G401.6 (cell line): ENCODE results near the gene AMOTL2.

ENCODE experiments used
- FAIRE-seq: peaks from 2 replicates; lab custom pipeline; 2012; peaks lifted over from hg19 to GRCh38; lab: Jason Lieb, UNC

AMOTL2 gene

GRCh38 chr3:134366221-134366927, 7.9 kb downstream of the AMOTL2 start:
- FAIRE-seq, result no peak

DNA sequence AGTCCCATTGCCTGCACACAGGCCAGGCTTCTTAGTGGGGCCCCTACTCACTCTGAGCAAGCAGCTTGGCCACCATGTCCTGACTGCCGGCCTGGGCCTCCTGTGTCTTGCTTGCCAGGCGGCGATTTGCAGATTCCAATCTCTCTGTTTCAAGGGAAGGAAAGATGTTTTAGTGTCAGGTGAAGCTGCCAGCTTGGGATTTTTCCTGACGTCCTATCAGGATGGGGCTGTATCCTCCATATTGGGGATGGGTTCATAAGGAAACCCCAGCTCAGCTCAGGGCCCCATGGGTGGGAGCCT, 8.5 kb downstream of the AMOTL2 start:
- no peak for FAIRE-seq

- FAIRE-seq, result no peak
These were observed 9.1 kb downstream of the AMOTL2 start for GRCh38 chr3:134364936-134365765.

DNA sequence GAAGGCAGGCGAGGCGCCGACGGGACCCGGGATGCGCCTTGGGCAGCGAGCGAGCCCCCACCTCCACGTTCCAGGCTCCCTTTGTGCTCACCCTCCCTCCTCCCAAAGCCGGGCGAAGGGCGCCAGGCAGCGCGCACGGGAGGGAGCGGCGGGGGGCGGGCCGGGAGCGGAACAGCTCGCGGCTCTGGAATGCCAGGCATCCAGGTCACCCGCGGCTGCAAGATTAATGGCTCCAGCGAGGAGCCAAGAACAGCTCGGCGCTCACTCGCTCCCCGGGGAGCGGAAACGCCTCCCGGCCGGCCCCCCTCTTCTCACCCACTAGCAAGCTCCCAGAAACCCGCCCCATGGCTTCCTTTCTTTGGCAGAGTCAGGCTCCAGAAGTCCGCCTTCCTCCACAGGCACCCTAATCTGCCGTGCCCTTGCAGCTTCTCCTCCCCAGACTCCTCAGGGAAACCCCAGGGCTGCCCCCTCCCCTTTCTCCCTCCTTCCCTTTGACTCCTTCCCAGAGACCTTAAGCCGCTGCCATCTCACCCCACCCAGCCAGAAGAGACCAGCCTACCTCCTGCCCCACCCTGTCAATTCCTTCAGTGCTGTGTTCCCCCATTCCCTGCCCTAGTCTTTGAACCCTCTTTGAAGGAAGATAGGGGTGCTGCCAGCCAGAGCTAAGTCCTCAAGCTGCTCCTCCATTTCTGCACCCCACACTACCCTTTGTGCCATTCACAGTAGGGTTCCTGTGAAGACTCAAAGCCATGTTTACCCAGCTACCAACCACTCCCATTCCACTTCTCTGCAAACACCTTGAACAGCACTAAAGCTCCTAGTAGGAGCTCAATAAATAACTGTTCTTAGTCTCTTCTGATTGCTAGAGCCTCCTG, 9.9 kb downstream of the AMOTL2 start:
- FAIRE-seq, result peak; percentile 93

DNA sequence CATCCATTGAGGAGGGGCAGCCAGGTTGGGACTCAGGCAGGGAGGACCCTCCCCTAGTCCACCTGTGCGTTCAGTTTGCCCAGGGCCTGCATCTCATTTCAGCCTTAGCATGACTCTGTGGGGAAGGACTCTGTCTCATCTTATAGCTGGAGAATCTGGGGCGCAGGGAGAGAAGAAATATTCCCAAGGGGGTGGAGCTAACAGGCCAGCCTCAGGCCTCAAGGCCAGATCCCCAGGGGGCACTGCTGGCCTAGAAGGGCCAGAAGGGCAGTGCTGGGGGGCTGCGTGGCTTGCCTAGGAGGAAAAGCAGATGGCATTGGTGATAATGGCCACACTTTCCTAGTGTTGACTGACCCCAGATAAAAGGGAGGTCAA, 10.9 kb downstream of the AMOTL2 start:
- FAIRE-seq, result no peak

GRCh38 chr3:134362670-134363380, 11.4 kb downstream of the AMOTL2 start:
- no peak for FAIRE-seq

- no peak for FAIRE-seq
These were observed 12.0 kb downstream of the AMOTL2 start for GRCh38 chr3:134362221-134362620.

GRCh38 chr3:134361162-134361835, 12.9 kb downstream of the AMOTL2 start:
- no peak for FAIRE-seq

- no peak for FAIRE-seq
These were observed 14.2 kb downstream of the AMOTL2 start for GRCh38 chr3:134360046-134360445.

- no peak for FAIRE-seq
These were observed 14.9 kb downstream of the AMOTL2 start for GRCh38 chr3:134359121-134360010.

- peak; percentile 100 for FAIRE-seq
These were observed 16.1 kb downstream of the AMOTL2 start for GRCh38 chr3:134357914-134358811.

DNA sequence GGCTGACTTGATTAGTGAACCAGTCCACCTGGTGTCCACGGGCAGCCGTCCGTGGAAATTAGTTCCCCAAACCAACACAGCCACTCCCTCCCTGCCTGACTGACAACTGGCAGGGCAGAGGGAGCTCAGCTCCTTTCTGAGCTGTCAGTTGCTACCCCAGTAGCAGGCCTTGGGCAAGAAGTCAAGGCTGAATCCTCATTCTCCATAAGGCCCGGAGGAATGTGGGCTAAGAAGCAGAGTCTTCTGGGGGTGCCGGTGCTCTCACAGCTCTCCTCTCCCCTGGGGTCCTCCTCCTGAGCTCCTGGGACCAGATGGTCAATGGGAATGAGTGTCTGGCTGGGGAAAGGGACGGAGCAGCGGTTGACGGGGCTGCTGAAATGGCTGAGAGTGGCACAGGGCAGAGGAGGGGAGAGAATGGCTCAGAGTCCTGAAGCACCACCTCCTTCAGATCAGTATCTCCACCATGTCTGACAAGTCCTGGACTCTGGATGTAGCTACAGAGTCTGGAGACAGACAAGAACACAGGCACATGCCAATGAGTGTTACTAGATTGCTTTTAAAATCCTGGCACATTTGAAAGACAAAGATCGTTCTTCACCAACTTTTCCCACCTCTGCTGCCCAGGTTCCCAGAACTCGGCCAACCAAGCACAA, 16.9 kb downstream of the AMOTL2 start:
- FAIRE-seq, result no peak

DNA sequence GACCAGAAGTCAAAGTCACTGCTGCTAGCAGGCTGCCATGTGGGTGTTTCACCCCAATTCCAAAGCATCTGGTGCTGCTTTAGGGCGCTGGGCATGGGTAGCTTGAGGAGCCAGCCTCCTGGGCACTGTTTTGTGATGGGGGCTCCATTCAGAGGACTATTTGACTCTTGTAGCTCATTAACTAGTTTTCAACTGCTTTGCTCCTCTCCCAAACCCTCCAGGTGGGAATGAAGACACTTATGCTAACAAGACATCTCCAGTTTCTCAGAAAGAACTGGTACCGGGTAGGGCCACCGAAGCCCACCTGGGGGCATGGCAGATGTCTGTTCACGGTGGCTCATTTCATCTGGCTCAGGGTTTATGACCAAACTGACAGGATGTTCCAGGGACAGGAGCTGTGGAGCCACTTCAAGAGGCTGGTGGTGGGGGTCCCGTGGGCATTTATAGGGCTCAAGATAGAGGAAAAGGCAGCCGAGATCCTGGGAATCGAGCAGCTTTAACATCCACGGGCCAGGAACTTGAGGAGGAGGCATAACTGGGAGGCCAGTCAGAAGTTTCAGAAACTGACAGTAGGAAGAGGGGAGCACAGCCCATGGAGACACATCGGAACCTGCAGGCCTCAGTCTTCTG, 17.7 kb downstream of the AMOTL2 start:
- no peak for FAIRE-seq

GRCh38 chr3:134355416-134355815, 18.8 kb downstream of the AMOTL2 start:
- FAIRE-seq, result peak; percentile 87

DNA sequence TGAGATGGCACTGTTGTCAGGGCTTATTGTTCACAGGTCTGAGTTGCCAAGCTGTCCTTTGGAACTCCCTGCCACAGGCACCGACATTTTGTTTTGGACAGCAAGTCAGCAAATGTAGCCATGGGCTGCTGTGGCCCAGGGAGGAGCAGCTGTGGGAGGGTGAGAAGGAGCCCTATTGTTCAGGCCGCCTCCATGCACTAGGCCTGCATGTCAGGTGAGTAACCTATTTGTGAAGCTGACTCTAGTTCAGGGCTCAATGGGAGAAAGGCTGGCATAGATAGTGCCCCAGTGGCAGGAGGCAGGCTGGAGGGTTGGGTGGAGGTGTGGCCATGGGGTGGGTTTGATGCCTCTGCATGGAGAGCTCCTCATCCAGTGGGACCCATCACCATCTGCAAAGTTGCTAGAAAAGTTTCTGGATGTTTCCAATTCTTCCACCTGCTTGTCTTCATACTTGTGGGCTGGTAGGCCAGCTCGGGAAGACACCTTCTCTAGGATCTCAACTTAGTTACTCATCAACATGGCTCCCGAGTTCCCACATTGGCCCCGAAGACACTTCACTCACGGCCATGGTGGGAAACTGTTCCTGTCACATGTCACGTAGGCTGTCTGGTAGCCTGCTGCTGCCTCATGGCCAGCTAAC, 19.5 kb downstream of the AMOTL2 start:
- FAIRE-seq, result no peak

- FAIRE-seq, result peak; percentile 72
These were observed 20.2 kb downstream of the AMOTL2 start for GRCh38 chr3:134353831-134354611.

GRCh38 chr3:134353171-134353825, 20.9 kb downstream of the AMOTL2 start:
- FAIRE-seq, result peak; percentile 91
